GM19328 (cell line): ENCODE data around the gene TRAF3IP1.
"Not testable (repeated sequence)": the region's sequence is repeated elsewhere in the genome, so short reads cannot be mapped to it uniquely, and the experiment has no call there.

Experiments used
- ATAC-seq: cut with Tn5 transposase; IDR thresholded peaks from one replicate; pipeline ENCODE4 v1.9.1; 2021; ENCODE audit warnings: mild to moderate bottlenecking, moderate library complexity; ENCODE audit not compliant: unreplicated experiment

The TRAF3IP1 gene

DNA sequence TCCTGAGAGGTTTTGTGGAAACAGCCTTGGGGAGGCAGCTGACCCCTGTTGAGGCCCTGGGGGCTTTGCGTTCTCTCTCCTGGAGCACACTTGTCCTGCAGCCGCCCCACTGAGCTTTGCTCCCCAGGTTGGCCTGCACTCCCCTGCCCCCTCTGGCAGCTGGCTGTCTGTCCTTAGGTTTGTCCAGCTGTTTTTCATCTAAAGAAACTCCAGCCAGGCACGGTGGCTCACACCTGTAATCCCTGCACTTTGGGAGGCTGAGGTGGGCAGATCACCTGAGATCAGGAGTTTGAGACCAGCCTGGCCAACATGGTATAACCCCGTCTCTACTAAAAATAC lies 84.9 kb downstream of the TRAF3IP1 start:
- ATAC-seq = not testable (repeated sequence)

DNA sequence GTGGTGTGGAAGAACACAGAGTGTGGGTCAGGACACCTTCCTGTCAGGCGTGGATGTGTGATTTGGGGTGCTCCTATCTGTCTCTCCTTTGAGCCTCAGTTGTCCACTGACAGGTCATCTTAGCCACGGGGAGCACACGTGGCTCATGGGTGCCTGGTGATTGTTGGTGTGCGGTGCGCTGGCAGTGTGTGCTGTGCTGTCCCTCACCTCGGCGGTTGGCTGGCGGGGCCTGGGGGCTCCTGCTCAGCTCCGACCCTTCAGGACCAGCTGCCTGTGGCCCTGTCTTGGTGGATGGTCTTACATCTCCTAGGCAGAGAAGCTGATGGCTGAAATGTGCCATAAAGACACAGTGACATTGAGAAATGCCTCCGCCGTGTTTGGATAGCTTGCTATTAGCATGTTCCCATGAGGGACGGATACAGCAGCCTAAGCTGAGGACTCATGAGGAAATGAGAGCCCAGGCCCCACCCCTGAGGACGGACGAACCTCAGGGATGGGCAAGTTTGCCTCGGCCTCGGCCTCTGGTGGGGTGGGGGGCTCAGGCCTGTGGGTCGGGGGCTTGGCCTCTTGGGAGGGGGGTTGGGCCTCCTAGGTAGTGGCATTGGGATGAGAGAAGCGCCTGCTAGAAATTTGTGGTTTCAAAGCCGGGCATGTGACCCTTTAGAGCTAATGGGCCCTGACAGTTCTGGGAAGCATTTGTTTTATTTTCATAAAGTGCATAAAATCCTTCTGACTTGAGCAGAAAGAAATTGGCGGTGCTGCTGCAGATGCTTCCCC lies 86.1 kb downstream of the TRAF3IP1 start:
- ATAC-seq = no peak

DNA sequence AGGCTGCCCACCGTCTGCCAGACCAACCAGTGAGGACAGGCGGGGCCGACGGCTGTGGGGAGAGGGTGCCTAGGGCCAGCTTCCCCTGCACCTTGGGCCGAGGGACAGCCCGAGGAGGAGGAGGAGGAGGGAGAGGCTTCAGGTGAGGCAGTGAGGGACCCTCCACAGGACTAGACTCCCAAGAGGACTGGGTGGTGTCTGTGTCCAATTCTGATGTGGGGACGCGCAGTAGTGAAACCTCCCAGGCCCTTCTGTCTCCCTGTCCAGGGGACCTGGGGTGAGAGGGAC lies 86.6 kb downstream of the TRAF3IP1 start:
- ATAC-seq = no peak

GRCh38 chr2:238407566-238407965 lies 87.2 kb downstream of the TRAF3IP1 start:
- no peak for ATAC-seq

DNA sequence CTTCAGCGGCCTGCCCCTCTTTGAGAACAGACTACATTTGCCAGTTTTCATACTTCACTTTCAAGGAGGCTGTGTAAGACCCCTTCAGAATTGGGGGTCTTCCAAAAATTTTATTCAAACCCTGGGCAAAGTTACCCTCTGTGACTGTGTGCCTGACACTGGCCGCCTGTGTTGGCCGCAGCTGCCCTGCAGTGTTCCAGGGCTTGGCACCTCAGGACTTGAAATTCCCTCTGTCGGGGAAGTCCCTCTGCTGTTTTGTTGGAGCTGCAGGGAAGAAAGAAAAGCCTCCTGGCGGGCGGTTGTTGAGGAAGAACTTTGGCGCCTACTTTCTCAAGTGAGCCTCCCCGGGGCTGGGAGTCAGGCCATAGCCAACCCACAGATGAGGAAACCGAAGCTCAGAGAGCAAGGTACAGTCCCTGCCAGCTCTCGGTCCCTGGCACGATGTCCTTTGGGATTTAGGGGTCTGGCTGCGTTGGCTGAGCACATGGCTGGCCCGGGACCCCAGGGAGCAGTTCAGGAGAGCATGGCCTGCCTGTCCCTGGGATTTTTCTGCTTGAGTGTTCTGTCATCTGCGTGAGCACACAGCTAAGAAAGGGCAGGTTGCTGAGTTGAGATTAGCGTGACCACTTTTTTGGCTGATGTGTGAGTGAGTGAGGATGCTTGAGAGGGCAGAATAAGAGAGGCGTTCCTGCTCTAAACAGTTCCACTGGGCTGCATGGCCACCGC lies 88.5 kb downstream of the TRAF3IP1 start:
- ATAC-seq = no peak

- ATAC-seq = no peak
These were observed 89.3 kb downstream of the TRAF3IP1 start for GRCh38 chr2:238409341-238410199.

GRCh38 chr2:238412067-238412767 lies 91.9 kb downstream of the TRAF3IP1 start:
- ATAC-seq = no peak

- no peak for ATAC-seq
These were observed 93.0 kb downstream of the TRAF3IP1 start for GRCh38 chr2:238413368-238413767.

GRCh38 chr2:238415036-238415764 lies 94.9 kb downstream of the TRAF3IP1 start:
- ATAC-seq = no peak

- ATAC-seq = no peak
These were observed 95.6 kb downstream of the TRAF3IP1 start for GRCh38 chr2:238415893-238416292.

GRCh38 chr2:238418196-238418998 lies 98.1 kb downstream of the TRAF3IP1 start:
- no peak for ATAC-seq

DNA sequence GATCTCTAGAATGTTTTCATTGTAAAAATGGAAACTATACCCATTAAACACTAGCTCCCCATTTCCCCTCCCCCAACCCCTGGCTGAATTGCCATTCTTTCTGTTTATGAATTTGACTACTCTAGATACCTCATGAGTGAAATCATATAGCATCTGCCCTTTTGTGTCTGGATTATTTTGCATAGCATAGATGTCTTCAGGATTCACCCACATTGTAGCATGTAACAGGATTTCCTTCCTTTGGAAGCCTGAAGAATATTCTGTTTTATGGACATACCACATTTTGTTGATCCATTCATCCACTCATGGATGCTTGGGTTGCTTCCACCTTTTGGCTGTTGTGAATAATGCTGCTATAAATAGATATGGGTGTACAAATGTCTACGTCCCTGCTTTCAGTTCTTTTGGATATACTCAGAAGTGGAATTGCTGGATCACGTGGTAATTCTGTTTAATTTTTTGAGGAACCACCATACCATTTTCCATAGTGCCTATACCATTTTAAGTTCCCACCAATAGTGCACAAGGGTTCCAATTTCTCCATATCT lies 98.8 kb downstream of the TRAF3IP1 start:
- no peak for ATAC-seq

- no peak for ATAC-seq
These were observed 100.1 kb downstream of the TRAF3IP1 start for GRCh38 chr2:238420442-238420841.

- ATAC-seq = no peak
These were observed 100.8 kb downstream of the TRAF3IP1 start for GRCh38 chr2:238420878-238421694.

GRCh38 chr2:238421695-238422035 lies 101.3 kb downstream of the TRAF3IP1 start:
- no peak for ATAC-seq

- ATAC-seq = no peak
These were observed 102.0 kb downstream of the TRAF3IP1 start for GRCh38 chr2:238422285-238422684.

DNA sequence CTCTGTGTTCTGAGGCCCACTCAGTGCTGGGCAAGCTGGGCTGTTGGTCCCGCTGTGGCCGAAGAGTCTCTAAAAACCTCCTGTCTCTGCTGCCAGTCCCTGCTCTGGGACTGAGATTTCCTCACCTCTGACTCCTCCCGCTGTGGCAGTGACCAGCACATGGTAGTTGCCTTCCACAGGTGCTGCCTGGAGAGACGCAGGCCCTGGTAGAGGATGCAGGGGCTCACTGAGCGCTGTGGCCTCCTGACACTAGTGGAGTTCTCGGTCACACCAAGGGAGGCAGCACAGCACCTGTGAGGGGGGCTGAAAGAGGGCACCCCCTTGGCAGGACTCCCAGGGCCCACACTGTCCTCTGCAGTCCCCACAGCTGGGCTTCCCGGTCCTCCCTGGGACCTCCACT lies 102.6 kb downstream of the TRAF3IP1 start:
- ATAC-seq = no peak

DNA sequence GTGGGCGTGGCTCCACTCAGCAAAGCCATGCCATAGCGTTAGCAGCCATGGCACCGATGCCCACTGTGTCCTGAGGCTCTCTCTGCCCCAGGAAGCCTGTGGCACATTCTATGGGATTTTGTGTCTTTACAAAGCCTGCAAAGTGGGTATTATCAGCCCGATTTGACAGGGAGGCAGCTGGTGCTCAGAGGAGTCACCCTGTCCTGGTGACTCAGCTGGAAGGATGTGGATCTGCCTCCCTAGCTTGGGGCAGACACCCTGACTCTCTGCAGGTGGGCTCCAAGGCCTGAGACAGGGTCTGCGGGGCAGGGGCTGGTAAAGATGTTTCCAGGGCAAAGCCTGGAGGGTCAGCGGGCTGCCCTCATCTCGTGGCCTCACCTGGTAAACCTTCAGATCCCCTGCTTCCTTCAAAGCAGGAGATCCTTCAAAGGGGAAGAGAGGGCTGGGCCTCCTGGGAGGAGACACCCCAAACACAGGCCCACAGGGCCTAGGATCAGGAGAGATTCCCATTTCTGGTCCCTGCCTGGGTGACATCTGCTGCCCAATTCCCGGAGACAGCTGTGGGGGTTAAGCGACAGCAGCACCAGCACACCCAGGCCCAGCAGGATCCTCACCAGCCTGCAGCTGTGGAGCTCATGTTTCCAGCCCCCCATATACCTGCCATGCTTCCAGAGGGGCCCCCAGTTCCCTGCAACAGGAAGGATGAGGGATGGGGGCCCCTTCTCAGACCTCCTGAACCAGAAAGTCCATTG lies 103.4 kb downstream of the TRAF3IP1 start:
- no peak for ATAC-seq
